SK-N-SH treated with all-trans-retinoic acid at 6 μM for 48 hours (cell line): ENCODE results near the gene GIPC3.

Experiments used
- ARNTL ChIP-seq: fragments of 450-650 bp; formaldehyde crosslinking; IDR thresholded peaks from 2 replicates; pipeline ENCODE4 v1.5.0; 2020; ENCODE audit warnings: low read depth, mild to moderate bottlenecking, moderate library complexity, borderline replicate concordance
- GLIS3 ChIP-seq: fragments of 250-450 bp; sonication (Bioruptor Pico); IDR thresholded peaks from 2 replicates; pipeline ENCODE4 v1.5.0; 2020; ENCODE audit warnings: mild to moderate bottlenecking, moderate library complexity
- SNAI2 ChIP-seq: fragments of 250-450 bp; sonication (Bioruptor Pico); IDR thresholded peaks from 2 replicates; pipeline ENCODE4 v1.5.0; 2020; ENCODE audit warnings: mild to moderate bottlenecking, moderate library complexity
- ZC3H10 ChIP-seq: fragments of 250-450 bp; sonication (Bioruptor Pico); IDR thresholded peaks from 2 replicates; pipeline ENCODE4 v1.5.1; 2021; ENCODE audit warnings: mild to moderate bottlenecking, moderate library complexity
- ZFP30 ChIP-seq: fragments of 450-650 bp; formaldehyde crosslinking; IDR thresholded peaks from 2 replicates; pipeline ENCODE4 v1.5.0; 2022; ENCODE audit warnings: mild to moderate bottlenecking, moderate library complexity
- ZNF565 ChIP-seq: fragments of 450-650 bp; formaldehyde crosslinking; conservative IDR thresholded peaks from 2 replicates; pipeline ENCODE4 v1.5.0; 2020; ENCODE audit warnings: low read depth, mild to moderate bottlenecking, moderate library complexity
- ZNF8 ChIP-seq: fragments of 450-650 bp; formaldehyde crosslinking; IDR thresholded peaks from 2 replicates; pipeline ENCODE4 v1.5.0; 2020; ENCODE audit warnings: mild to moderate bottlenecking, moderate library complexity
- TF ChIP-seq, protein P1 (sequence below): fragments of 250-450 bp; sonication (Bioruptor Pico); IDR thresholded peaks from 2 replicates; pipeline ENCODE4 v1.8.0; 2020; ENCODE audit warnings: mild to moderate bottlenecking, moderate library complexity, borderline replicate concordance

GRCh38 chr19:3575260-3575741 lies 10.0 kb upstream of the GIPC3 start:
- TF ChIP-seq, protein P1, sequence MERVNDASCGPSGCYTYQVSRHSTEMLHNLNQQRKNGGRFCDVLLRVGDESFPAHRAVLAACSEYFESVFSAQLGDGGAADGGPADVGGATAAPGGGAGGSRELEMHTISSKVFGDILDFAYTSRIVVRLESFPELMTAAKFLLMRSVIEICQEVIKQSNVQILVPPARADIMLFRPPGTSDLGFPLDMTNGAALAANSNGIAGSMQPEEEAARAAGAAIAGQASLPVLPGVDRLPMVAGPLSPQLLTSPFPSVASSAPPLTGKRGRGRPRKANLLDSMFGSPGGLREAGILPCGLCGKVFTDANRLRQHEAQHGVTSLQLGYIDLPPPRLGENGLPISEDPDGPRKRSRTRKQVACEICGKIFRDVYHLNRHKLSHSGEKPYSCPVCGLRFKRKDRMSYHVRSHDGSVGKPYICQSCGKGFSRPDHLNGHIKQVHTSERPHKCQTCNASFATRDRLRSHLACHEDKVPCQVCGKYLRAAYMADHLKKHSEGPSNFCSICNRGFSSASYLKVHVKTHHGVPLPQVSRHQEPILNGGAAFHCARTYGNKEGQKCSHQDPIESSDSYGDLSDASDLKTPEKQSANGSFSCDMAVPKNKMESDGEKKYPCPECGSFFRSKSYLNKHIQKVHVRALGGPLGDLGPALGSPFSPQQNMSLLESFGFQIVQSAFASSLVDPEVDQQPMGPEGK (CRISPR knock-in tag): no peak
- TF ChIP-seq SNAI2 (no peak), GLIS3 (CRISPR knock-in tag) (no peak), ZNF565 (CRISPR knock-in tag) (no peak), ZNF8 (CRISPR knock-in tag) (no peak), ARNTL (CRISPR knock-in tag) (no peak), ZFP30 (CRISPR knock-in tag) (no peak), ZC3H10 (CRISPR knock-in tag) (no peak)
